B cell (primary cell): Measurements from ENCODE around the gene OR52K1. TPM values are rescaled to one million over a fixed set of nuclear protein-coding genes. Genes with fewer than 3 reads are reported as not detected.

Experiments
- ATAC-seq: fragments of 200-7000 bp; cut with Tn5 transposase; one replicate; pipeline ENCODE4 v1.10.0; 2021; ENCODE audit warnings: low read depth, mild to moderate bottlenecking, moderate number of reproducible peaks, moderate library complexity
- CTCF ChIA-PET: fragments of 350-600 bp; sonication (Branson Sonifier 250); formaldehyde crosslinking; loops from one replicate; lab custom pipeline; 2021; ENCODE audit warnings: antibody characterized with exemption, inconsistent platforms; lab: Charles Lee
- POLR2A ChIA-PET: fragments of 350-600 bp; sonication (Branson Sonifier 250); formaldehyde crosslinking; loops from one replicate; lab custom pipeline; 2021; ENCODE audit warnings: antibody characterized with exemption; lab: Charles Lee
- DNase-seq: peaks from one replicate; pipeline ENCODE4 v3.0.0; 2013
- H2AFZ ChIP-seq: 2 replicates; pipeline ENCODE4 v1.6.1; 2012; ENCODE audit warnings: mild to moderate bottlenecking, low read depth, low read length; ENCODE audit not compliant: insufficient read depth, poor library complexity, severe bottlenecking
- H3K27ac ChIP-seq, 2 donors: 1 replicate in 1 of 2; 2 replicates in 1 of 2; pipeline ENCODE4 v1.5.1; 2012 to 2013; ENCODE audit warnings: low read length in 2 of 2, mild to moderate bottlenecking in 2 of 2, moderate library complexity in 1 of 2
- H3K27me3 ChIP-seq, 4 experiments: fragments of 200-600 bp in 1 of 4; sonication (generic) in 1 of 4; replicated peaks in 1 of 4; 1 replicate in 2 of 4; 2 replicates in 2 of 4; pipeline versions ENCODE4 v1.6.1 to v1.7.0; 2013 to 2016; ENCODE audit warnings: low read length in 3 of 4, mild to moderate bottlenecking in 2 of 4, mixed read lengths in 1 of 4, moderate library complexity in 1 of 4; ENCODE audit not compliant: insufficient read depth in 4 of 4, control insufficient read depth in 3 of 4; ENCODE audit errors: control extremely low read depth in 1 of 4
- H3K36me3 ChIP-seq, 2 experiments: replicated peaks in 1 of 2; 1 replicate in 1 of 2; 2 replicates in 1 of 2; pipeline versions ENCODE4 v1.6.1 to v1.7.1; 2013; ENCODE audit warnings: low read length in 1 of 2; ENCODE audit not compliant: insufficient read depth in 2 of 2, control insufficient read depth in 1 of 2; ENCODE audit errors: control extremely low read depth in 1 of 2, extremely low read depth in 1 of 2
- H3K4me1 ChIP-seq, 2 donors: fragments of 200-600 bp in 1 of 2; sonication (generic) in 1 of 2; 1 replicate in 1 of 2; 2 replicates in 1 of 2; pipeline versions ENCODE4 v1.5.1 to v1.6.1; 2013 to 2017; ENCODE audit warnings: low read length in 2 of 2; ENCODE audit not compliant: control insufficient read depth in 2 of 2, insufficient read depth in 2 of 2
- H3K4me2 ChIP-seq: replicated peaks from 2 replicates; pipeline ENCODE3; 2012; ENCODE audit warnings: mild to moderate bottlenecking, low read depth, low read length; ENCODE audit not compliant: poor library complexity, severe bottlenecking
- H3K4me3 ChIP-seq, 5 experiments: fragments of 200-600 bp in 1 of 5; sonication (generic) in 1 of 5; 1 replicate in 3 of 5; 2 replicates in 2 of 5; pipeline versions ENCODE4 v1.5.1 to v1.7.0; 2011 to 2016; ENCODE audit warnings: low read length in 4 of 5, mild to moderate bottlenecking in 4 of 5, low read depth in 2 of 5, control low read depth in 1 of 5, moderate library complexity in 1 of 5; ENCODE audit not compliant: insufficient read depth in 1 of 5; ENCODE audit errors: control extremely low read depth in 1 of 5, extremely low read depth in 1 of 5
- H3K79me2 ChIP-seq: fragments of 200-600 bp; sonication (generic); one replicate; pipeline ENCODE4 v1.6.0; 2016; ENCODE audit warnings: low read length; ENCODE audit not compliant: control insufficient read depth, insufficient read depth
- H3K9ac ChIP-seq: fragments of 200-600 bp; sonication (generic); 2 replicates; pipeline ENCODE4 v1.6.1; 2017; ENCODE audit warnings: mild to moderate bottlenecking, low read length, moderate library complexity
- H3K9me3 ChIP-seq, 3 donors: one replicate each; pipeline versions ENCODE4 v1.6.1 to v1.7.1; 2013; ENCODE audit warnings: low read length in 2 of 3; ENCODE audit not compliant: control insufficient read depth in 2 of 3, insufficient read depth in 1 of 3; ENCODE audit errors: control extremely low read depth in 1 of 3
- H4K20me1 ChIP-seq: 2 replicates; pipeline ENCODE4 v1.6.0; 2012; ENCODE audit warnings: mild to moderate bottlenecking, low read length; ENCODE audit not compliant: insufficient read depth, control insufficient read depth, poor library complexity, severe bottlenecking
- H3K27ac Mint-ChIP-seq: one replicate; pipeline ENCODE4 v1.8.0; 2021; ENCODE audit warnings: mixed read lengths
- H3K27me3 Mint-ChIP-seq: one replicate; pipeline ENCODE4 v1.8.0; 2021; ENCODE audit warnings: mixed read lengths
- H3K4me1 Mint-ChIP-seq: one replicate; pipeline ENCODE4 v1.8.0; 2021; ENCODE audit warnings: mixed read lengths
- H3K4me3 Mint-ChIP-seq: one replicate; pipeline ENCODE4 v1.8.0; 2021; ENCODE audit warnings: mixed read lengths
- H3K9me3 Mint-ChIP-seq: one replicate; pipeline ENCODE4 v1.8.0; 2022; ENCODE audit warnings: mixed read lengths; ENCODE audit not compliant: insufficient read depth
- CTCF ChIP-seq: fragments of 200-600 bp; IDR thresholded peaks from one replicate; pipeline ENCODE4 v1.8.0; 2022; ENCODE audit warnings: antibody characterized with exemption, mild to moderate bottlenecking
- EZH2 ChIP-seq: IDR thresholded peaks from 2 replicates; pipeline ENCODE4 v1.6.1; 2012; ENCODE audit warnings: borderline replicate concordance, low read depth, mild to moderate bottlenecking, moderate library complexity, low read length; ENCODE audit not compliant: insufficient read depth, poor library complexity, severe bottlenecking
- WGBS: methylation state at CpG from one replicate; pipeline ENCODE4 v1.1.5; 2013; ENCODE audit warnings: missing lambda C conversion rate; ENCODE audit not compliant: insufficient coverage; 5-methylcytosine and 5-hydroxymethylcytosine counted together
- intact Hi-C: fragments of 100-400 bp; cut with micrococcal nuclease; formaldehyde crosslinking; loops from one replicate; pipeline ENCODE4 v1.10.0; 2022
- polyA plus RNA-seq: library from polyadenylated mRNA; depleted of rRNA; stranded (reverse); fragments of >200 nt; gene quantifications from 2 replicates; pipeline ENCODE4 v1.2.3, GENCODE V29; 2012
- total RNA-seq, 2 donors: library from RNA; stranded (reverse); fragments of 120-200 nt in 1 of 2; gene quantifications; 1 replicate in 1 of 2; 2 replicates in 1 of 2; pipeline versions ENCODE4 v1.2.3 to v1.2.4, GENCODE V29; 2013 to 2022

Gene OR52K1
- total and polyA plus RNA-seq, 2 donors (not counting 1 experiment from before 2014, with no cell fraction given), result not detected

- H3K27me3 Mint-ChIP-seq, result peaks cover 27% of the 10 kb centered on the region
- H3K9me3 Mint-ChIP-seq, result peaks cover 1% of the 10 kb centered on the region
- Histone ChIP-seq H3K27ac (no peak overlapping the region), H3K9ac (no peak overlapping the region), H3K4me2 (no peak overlapping the region), H3K9me3 (peaks cover 0 to 3% (median 0%) of the 10 kb centered on the region in 3 donors), H3K4me1 (peaks cover 0 to 3% of the 10 kb centered on the region in 2 donors), H4K20me1 (no peaks in the 10 kb centered on the region), H2AFZ (no peak overlapping the region), H3K4me3 (no peak overlapping the region), H3K79me2 (no peaks in the 10 kb centered on the region), H3K27me3 (peaks cover 0 to 4% (median 0%) of the 10 kb centered on the region in 4 experiments), H3K36me3 (no peaks in the 10 kb centered on the region)
- TF ChIP-seq CTCF (no peak), EZH2 (no peak)
- peaks cover 8% of the 10 kb centered on the region for H3K4me1 Mint-ChIP-seq
- no peak for DNase-seq
- ChIA-PET CTCF (interaction anchor here (5.9 kb wide), 1 partner anchor 310 kb away, joined by 87 read pairs; no protein-coding TSS in a partner anchor), POLR2A (no interaction called here)
- no peak overlapping the region for H3K4me3 Mint-ChIP-seq
- intact Hi-C loops, result no loop called here
- H3K27ac Mint-ChIP-seq, result no peak overlapping the region
- 87% methylated on average over 15 of the region's 15 CpGs for WGBS
- ATAC-seq, result no peak
Measured at GRCh38 chr11:4496557-4497248, 14.3 kb downstream of the OR52K1 start.

GRCh38 chr11:4508886-4509285 lies 26.4 kb downstream of the OR52K1 start:
- Histone ChIP-seq H2AFZ (no peak overlapping the region), H3K9ac (no peak overlapping the region), H3K27me3 (peaks cover 0 to 15% (median 4%) of the 10 kb centered on the region in 4 experiments), H3K4me2 (no peak overlapping the region), H3K4me1 (no peaks in the 10 kb centered on the region), H3K9me3 (no peaks in the 10 kb centered on the region), H3K79me2 (no peaks in the 10 kb centered on the region), H4K20me1 (no peaks in the 10 kb centered on the region), H3K27ac (no peak overlapping the region), H3K36me3 (no peaks in the 10 kb centered on the region), H3K4me3 (no peak overlapping the region)
- DNase-seq, result no peak
- Mint-ChIP-seq H3K27me3 (peaks cover 24% of the 10 kb centered on the region), H3K27ac (no peak overlapping the region), H3K4me3 (no peak overlapping the region), H3K9me3 (no peaks in the 10 kb centered on the region), H3K4me1 (no peaks in the 10 kb centered on the region)
- TF ChIP-seq EZH2 (no peak), CTCF (no peak)
- POLR2A ChIA-PET, result no interaction called here
- WGBS, result 45% methylated on average over 2 of the region's 2 CpGs
- ATAC-seq, result no peak
- intact Hi-C loops, result no loop called here
- CTCF ChIA-PET, result interaction anchor here (1.3 to 1.4 kb wide), 2 partner anchors 15 to 34 kb away, joined by 3 to 6 read pairs; no protein-coding TSS in a partner anchor
